ENCODE results near the gene MRPL24. TPM values are rescaled to one million over a fixed set of nuclear protein-coding genes. Genes with fewer than 3 reads are reported as not detected.

The MRPL24 gene
- total and polyA plus RNA-seq, 9 of the 15 experiments (the other 6 are each of a cell fraction or from before 2014, with no cell fraction given) = 74.3 to 267 (median 113) TPM

DNA sequence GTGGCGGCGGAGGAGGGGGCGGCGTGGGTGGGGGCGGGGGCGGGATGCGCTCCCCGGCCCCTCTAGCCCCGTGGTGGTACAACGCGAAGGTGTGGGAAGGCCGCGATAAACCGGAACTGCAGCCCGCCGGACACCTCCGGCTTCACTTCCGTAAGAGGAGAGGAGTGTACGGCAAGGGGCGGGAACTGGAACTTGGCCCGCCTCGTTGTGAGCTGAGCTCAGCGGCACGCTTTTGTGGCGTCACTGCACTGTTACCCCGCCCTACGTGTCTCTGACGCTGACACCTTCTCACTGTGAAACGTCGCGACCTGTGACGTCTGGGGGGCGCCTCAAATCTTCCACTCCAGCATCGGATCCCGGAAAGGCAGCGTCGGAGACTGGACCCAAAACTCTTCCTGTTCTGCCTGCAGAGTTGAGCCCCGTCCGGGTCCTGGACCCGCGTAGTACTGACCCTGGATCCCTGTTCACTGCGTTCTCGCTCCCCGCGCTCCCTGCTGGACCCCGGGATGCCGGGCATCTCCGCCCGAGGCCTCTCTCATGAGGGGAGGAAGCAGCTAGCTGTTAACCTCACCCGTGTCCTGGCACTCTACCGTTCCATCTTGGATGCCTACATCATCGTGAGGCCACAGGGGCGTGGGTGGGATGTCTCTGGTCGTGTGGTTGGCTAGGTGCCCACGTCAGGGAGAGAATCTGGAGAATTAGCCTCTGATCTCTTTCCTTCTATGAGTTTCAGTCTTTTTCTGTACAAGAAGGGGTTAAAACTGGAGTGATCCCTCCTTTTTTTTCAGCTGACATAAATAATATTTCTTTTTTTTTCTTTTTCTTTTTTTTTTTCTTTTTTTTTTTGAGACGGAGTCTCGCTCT, 12.1 kb downstream of the MRPL24 start, which contains the start of gene ISG20L2 (continued):
- 0 out of 2 replicates have a peak, but pooled peaks have one; percentile 18 for TF ChIP-seq SMC3 (conservative IDR thresholded peaks at IDR 0.05; ENCODE audit: insufficient read depth, low read depth, low read length)
- no peak for TF ChIP-seq ZNF121 (CRISPR knock-in tag; conservative IDR thresholded peaks at IDR 0.05)
- TF ChIP-seq NR3C1 (CRISPR knock-in tag; IDR thresholded peaks at IDR 0.05) = no peak
- peak; percentile 88 for TF ChIP-seq SETDB1 (IDR thresholded peaks at IDR 0.05; ENCODE audit: low read length)
- no peak for TF ChIP-seq EZH2 (IDR thresholded peaks at IDR 0.05; ENCODE audit: borderline replicate concordance, low read depth, low read length)
- TF ChIP-seq ZKSCAN8 (CRISPR knock-in tag; IDR thresholded peaks at IDR 0.05) = no peak
- TF ChIP-seq PRPF4 (IDR thresholded peaks at IDR 0.05; ENCODE audit: insufficient read depth, low read depth, low read length, poor library complexity, severe bottlenecking) = no peak
- TF ChIP-seq, protein P1, sequence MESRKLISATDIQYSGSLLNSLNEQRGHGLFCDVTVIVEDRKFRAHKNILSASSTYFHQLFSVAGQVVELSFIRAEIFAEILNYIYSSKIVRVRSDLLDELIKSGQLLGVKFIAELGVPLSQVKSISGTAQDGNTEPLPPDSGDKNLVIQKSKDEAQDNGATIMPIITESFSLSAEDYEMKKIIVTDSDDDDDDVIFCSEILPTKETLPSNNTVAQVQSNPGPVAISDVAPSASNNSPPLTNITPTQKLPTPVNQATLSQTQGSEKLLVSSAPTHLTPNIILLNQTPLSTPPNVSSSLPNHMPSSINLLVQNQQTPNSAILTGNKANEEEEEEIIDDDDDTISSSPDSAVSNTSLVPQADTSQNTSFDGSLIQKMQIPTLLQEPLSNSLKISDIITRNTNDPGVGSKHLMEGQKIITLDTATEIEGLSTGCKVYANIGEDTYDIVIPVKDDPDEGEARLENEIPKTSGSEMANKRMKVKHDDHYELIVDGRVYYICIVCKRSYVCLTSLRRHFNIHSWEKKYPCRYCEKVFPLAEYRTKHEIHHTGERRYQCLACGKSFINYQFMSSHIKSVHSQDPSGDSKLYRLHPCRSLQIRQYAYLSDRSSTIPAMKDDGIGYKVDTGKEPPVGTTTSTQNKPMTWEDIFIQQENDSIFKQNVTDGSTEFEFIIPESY (CRISPR knock-in tag; IDR thresholded peaks at IDR 0.05) = no peak
- no peak for TF ChIP-seq ZNF584 (CRISPR knock-in tag; IDR thresholded peaks at IDR 0.05; ENCODE audit: low read depth)
- 0 out of 2 replicates have a peak, but pooled peaks have one; percentile 67 for TF ChIP-seq NR2C2 (CRISPR knock-in tag; IDR thresholded peaks at IDR 0.05)
- peak; percentile 93; the same call in 1 of the 2 replicates for TF ChIP-seq NR2C2 (tag; IDR thresholded peaks at IDR 0.05)
- no peak for TF ChIP-seq PTBP1 (IDR thresholded peaks at IDR 0.05; ENCODE audit: low read depth, low read length)
- no peak for TF ChIP-seq TAF7 (tag; IDR thresholded peaks at IDR 0.05)
- TF ChIP-seq SREBF1 (IDR thresholded peaks at IDR 0.05; ENCODE audit: borderline replicate concordance, low read depth, low read length) = no peak
- TF ChIP-seq, protein P2, sequence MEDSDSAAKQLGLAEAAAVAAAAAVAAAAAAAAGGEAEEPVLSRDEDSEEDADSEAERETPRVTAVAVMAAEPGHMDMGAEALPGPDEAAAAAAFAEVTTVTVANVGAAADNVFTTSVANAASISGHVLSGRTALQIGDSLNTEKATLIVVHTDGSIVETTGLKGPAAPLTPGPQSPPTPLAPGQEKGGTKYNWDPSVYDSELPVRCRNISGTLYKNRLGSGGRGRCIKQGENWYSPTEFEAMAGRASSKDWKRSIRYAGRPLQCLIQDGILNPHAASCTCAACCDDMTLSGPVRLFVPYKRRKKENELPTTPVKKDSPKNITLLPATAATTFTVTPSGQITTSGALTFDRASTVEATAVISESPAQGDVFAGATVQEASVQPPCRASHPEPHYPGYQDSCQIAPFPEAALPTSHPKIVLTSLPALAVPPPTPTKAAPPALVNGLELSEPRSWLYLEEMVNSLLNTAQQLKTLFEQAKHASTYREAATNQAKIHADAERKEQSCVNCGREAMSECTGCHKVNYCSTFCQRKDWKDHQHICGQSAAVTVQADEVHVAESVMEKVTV (CRISPR knock-in tag; IDR thresholded peaks at IDR 0.05) = no peak
- TF ChIP-seq DIDO1 (tag; IDR thresholded peaks at IDR 0.05; ENCODE audit: low read depth) = peak; percentile 49; the same call in 1 of the 2 replicates
- no peak for TF ChIP-seq PHB2 (IDR thresholded peaks at IDR 0.05; ENCODE audit: low read depth)
- no peak for TF ChIP-seq MTF1 (CRISPR knock-in tag; IDR thresholded peaks at IDR 0.05; ENCODE audit: borderline replicate concordance)
- no peak for TF ChIP-seq PHB (CRISPR knock-in tag; IDR thresholded peaks at IDR 0.05)
- 0 out of 2 replicates have a peak, but pooled peaks have one; percentile 9 for TF ChIP-seq ZNF24 (IDR thresholded peaks at IDR 0.05)
- TF ChIP-seq, protein P3, sequence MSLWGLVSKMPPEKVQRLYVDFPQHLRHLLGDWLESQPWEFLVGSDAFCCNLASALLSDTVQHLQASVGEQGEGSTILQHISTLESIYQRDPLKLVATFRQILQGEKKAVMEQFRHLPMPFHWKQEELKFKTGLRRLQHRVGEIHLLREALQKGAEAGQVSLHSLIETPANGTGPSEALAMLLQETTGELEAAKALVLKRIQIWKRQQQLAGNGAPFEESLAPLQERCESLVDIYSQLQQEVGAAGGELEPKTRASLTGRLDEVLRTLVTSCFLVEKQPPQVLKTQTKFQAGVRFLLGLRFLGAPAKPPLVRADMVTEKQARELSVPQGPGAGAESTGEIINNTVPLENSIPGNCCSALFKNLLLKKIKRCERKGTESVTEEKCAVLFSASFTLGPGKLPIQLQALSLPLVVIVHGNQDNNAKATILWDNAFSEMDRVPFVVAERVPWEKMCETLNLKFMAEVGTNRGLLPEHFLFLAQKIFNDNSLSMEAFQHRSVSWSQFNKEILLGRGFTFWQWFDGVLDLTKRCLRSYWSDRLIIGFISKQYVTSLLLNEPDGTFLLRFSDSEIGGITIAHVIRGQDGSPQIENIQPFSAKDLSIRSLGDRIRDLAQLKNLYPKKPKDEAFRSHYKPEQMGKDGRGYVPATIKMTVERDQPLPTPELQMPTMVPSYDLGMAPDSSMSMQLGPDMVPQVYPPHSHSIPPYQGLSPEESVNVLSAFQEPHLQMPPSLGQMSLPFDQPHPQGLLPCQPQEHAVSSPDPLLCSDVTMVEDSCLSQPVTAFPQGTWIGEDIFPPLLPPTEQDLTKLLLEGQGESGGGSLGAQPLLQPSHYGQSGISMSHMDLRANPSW (CRISPR knock-in tag; IDR thresholded peaks at IDR 0.05) = peak; percentile 97; the same call in 1 of the 2 replicates
